HUES6 (cell line): Measurements from ENCODE around the gene MBNL2.

Source experiments
- H3K27ac ChIP-seq: 2 replicates; pipeline ENCODE4 v1.7.0; 2013; ENCODE audit warnings: low read depth, mild to moderate bottlenecking, low read length, inconsistent platforms
- H3K27me3 ChIP-seq: 2 replicates; pipeline ENCODE4 v1.6.1; 2013; ENCODE audit warnings: low read length; ENCODE audit not compliant: control insufficient read depth, insufficient read depth
- H3K36me3 ChIP-seq: 2 replicates; pipeline ENCODE4 v1.6.1; 2013; ENCODE audit warnings: low read length; ENCODE audit not compliant: control insufficient read depth, insufficient read depth
- H3K4me1 ChIP-seq: 2 replicates; pipeline ENCODE4 v1.6.1; 2013; ENCODE audit warnings: low read length; ENCODE audit not compliant: control insufficient read depth, insufficient read depth
- H3K4me3 ChIP-seq: 2 replicates; pipeline ENCODE4 v1.5.1; 2013; ENCODE audit warnings: low read depth, low read length
- H3K9ac ChIP-seq: one replicate; pipeline ENCODE4 v1.6.1; 2013; ENCODE audit warnings: mild to moderate bottlenecking, low read length
- H3K9me3 ChIP-seq: 2 replicates; pipeline ENCODE4 v1.6.1; 2013; ENCODE audit warnings: low read depth, low read length; ENCODE audit not compliant: control insufficient read depth, insufficient read depth

MBNL2 gene

GRCh38 chr13:97263160-97263559, 41.0 kb downstream of the MBNL2 start:
- Histone ChIP-seq H3K4me1 (peaks cover 22% of the 10 kb centered on the region), H3K4me3 (no peak overlapping the region), H3K27ac (no peak overlapping the region), H3K9me3 (no peaks in the 10 kb centered on the region), H3K9ac (no peak overlapping the region), H3K27me3 (no peaks in the 10 kb centered on the region), H3K36me3 (no peaks in the 10 kb centered on the region)

GRCh38 chr13:97264663-97265062, 42.5 kb downstream of the MBNL2 start:
- H3K4me1 ChIP-seq = peaks cover 28% of the 10 kb centered on the region
- no peak overlapping the region for H3K9ac ChIP-seq
- no peak overlapping the region for H3K27ac ChIP-seq

GRCh38 chr13:97266332-97266731, 44.2 kb downstream of the MBNL2 start:
- H3K27ac ChIP-seq = no peak overlapping the region

More at GRCh38 chr13:97264663-97265062, 42.5 kb downstream of the MBNL2 start:
- Histone ChIP-seq H3K36me3 (no peaks in the 10 kb centered on the region), H3K4me3 (no peak overlapping the region), H3K27me3 (no peaks in the 10 kb centered on the region), H3K9me3 (no peaks in the 10 kb centered on the region)

GRCh38 chr13:97266772-97267417, 44.8 kb downstream of the MBNL2 start:
- Histone ChIP-seq H3K36me3 (no peaks in the 10 kb centered on the region), H3K27me3 (no peaks in the 10 kb centered on the region), H3K4me3 (no peak overlapping the region), H3K9ac (no peak overlapping the region), H3K9me3 (no peaks in the 10 kb centered on the region), H3K4me1 (peaks cover 28% of the 10 kb centered on the region), H3K27ac (no peak overlapping the region; the same call in 1 of the 2 replicates)

More at GRCh38 chr13:97266332-97266731, 44.2 kb downstream of the MBNL2 start:
- H3K9ac ChIP-seq = no peak overlapping the region
- no peaks in the 10 kb centered on the region for H3K36me3 ChIP-seq
- H3K4me3 ChIP-seq = no peak overlapping the region
- no peaks in the 10 kb centered on the region for H3K27me3 ChIP-seq
- no peaks in the 10 kb centered on the region for H3K9me3 ChIP-seq
- peaks cover 28% of the 10 kb centered on the region for H3K4me1 ChIP-seq

GRCh38 chr13:97267418-97268059, 45.4 kb downstream of the MBNL2 start:
- Histone ChIP-seq H3K4me3 (no peak overlapping the region), H3K36me3 (no peaks in the 10 kb centered on the region), H3K4me1 (peaks cover 28% of the 10 kb centered on the region), H3K27me3 (no peaks in the 10 kb centered on the region), H3K27ac (no peak overlapping the region; the same call in 1 of the 2 replicates), H3K9me3 (no peaks in the 10 kb centered on the region), H3K9ac (no peak overlapping the region)

GRCh38 chr13:97268772-97269171, 46.6 kb downstream of the MBNL2 start:
- H3K4me3 ChIP-seq = no peak overlapping the region
- no peaks in the 10 kb centered on the region for H3K36me3 ChIP-seq
- no peak overlapping the region for H3K27ac ChIP-seq
- H3K27me3 ChIP-seq = no peaks in the 10 kb centered on the region
- no peaks in the 10 kb centered on the region for H3K9me3 ChIP-seq
- H3K9ac ChIP-seq = no peak overlapping the region
- H3K4me1 ChIP-seq = peaks cover 28% of the 10 kb centered on the region

GRCh38 chr13:97269603-97270002, 47.5 kb downstream of the MBNL2 start:
- Histone ChIP-seq H3K9me3 (no peaks in the 10 kb centered on the region), H3K27ac (no peak overlapping the region), H3K4me1 (peaks cover 28% of the 10 kb centered on the region), H3K27me3 (no peaks in the 10 kb centered on the region), H3K9ac (no peak overlapping the region), H3K36me3 (no peaks in the 10 kb centered on the region), H3K4me3 (no peak overlapping the region)

- H3K9ac ChIP-seq = no peak overlapping the region
- H3K27ac ChIP-seq = no peak overlapping the region
- no peaks in the 10 kb centered on the region for H3K27me3 ChIP-seq
- no peaks in the 10 kb centered on the region for H3K9me3 ChIP-seq
- H3K4me1 ChIP-seq = peaks cover 15% of the 10 kb centered on the region
- no peak overlapping the region for H3K4me3 ChIP-seq
- H3K36me3 ChIP-seq = no peaks in the 10 kb centered on the region; the same call in 1 of the 2 replicates
Measured at GRCh38 chr13:97272526-97272925, 50.4 kb downstream of the MBNL2 start.

GRCh38 chr13:97273341-97273831, 51.3 kb downstream of the MBNL2 start:
- Histone ChIP-seq H3K4me1 (peaks cover 12% of the 10 kb centered on the region), H3K27ac (no peak overlapping the region), H3K9ac (no peak overlapping the region), H3K9me3 (no peaks in the 10 kb centered on the region), H3K36me3 (no peaks in the 10 kb centered on the region; the same call in 1 of the 2 replicates), H3K27me3 (no peaks in the 10 kb centered on the region), H3K4me3 (no peak overlapping the region)

GRCh38 chr13:97274829-97275649, 52.9 kb downstream of the MBNL2 start:
- H3K9ac ChIP-seq = no peak overlapping the region
- no peaks in the 10 kb centered on the region for H3K27me3 ChIP-seq
- H3K36me3 ChIP-seq = no peaks in the 10 kb centered on the region; the same call in 1 of the 2 replicates
- H3K9me3 ChIP-seq = no peaks in the 10 kb centered on the region
- H3K27ac ChIP-seq = no peak overlapping the region
- H3K4me1 ChIP-seq = no peaks in the 10 kb centered on the region
- H3K4me3 ChIP-seq = no peak overlapping the region
